ENCODE results near the gene KRT71. TPM values are rescaled to one million over a fixed set of nuclear protein-coding genes. Genes with fewer than 3 reads are reported as not detected.
A peak's percentile ranks its signal among the peaks of the same experiment; 100 is the strongest.

The KRT71 gene
- total and polyA plus RNA-seq, 2 of the 8 experiments (the other 6 are each of a cell fraction or from before 2014, with no cell fraction given), result not detected

DNA sequence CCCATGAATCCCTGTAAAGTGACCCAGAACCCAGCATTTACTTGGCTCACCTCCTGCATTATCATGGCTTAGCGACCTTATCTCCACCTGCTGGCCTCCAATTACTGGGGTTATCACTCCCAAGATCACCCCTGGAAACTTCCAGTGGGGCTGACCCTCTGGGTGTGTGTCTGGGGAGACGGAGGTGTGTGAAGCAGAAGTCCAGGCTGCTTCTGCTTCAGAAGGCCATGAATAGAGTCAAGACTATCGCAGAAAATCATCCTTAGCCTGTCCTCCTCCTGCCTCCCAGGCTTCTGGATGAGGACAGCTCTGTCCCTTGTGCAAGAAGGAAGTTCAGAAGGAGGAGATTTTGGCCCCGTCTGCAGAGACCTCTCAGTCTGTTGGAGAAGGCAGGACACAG, 48.7 kb upstream of the KRT71 start:
- Histone ChIP-seq H3K79me1 (ENCODE audit: low read depth, low read length) (no peaks in the 10 kb centered on the region), H3K4ac (replicated peaks; ENCODE audit: insufficient read length, low read depth, low read length) (no peak overlapping the region), H3K18ac (ENCODE audit: extremely low read depth, low read length) (no peak overlapping the region), H3K4me2 (ENCODE audit: insufficient read depth in 1 of 2, low read depth in 2 of 2, low read length in 2 of 2) (peak overlapping the region; percentile 35 to 38; a peak in 2 of 4 replicates), H2BK20ac (ENCODE audit: low read length) (no peak overlapping the region), H2AK5ac (ENCODE audit: low read depth, low read length) (no peak overlapping the region), H4K20me1 (replicated peaks in 1 of 2; ENCODE audit: control insufficient read depth in 1 of 2, insufficient read depth in 2 of 2, low read length in 2 of 2) (no peaks in the 10 kb centered on the region), H3K14ac (ENCODE audit: insufficient read length) (no peak overlapping the region), H3K56ac (replicated peaks; ENCODE audit: insufficient read length, low read depth, low read length) (no peak overlapping the region), H3K27ac (ENCODE audit: low read depth, low read length) (no peak overlapping the region), H3K9ac (replicated peaks in 1 of 4; ENCODE audit: extremely low read depth in 1 of 4, low read depth in 3 of 4, low read length in 3 of 4) (no peak overlapping the region), H2BK15ac (ENCODE audit: low read length) (no peak overlapping the region), H4K91ac (replicated peaks; ENCODE audit: insufficient read length, low read length) (no peak overlapping the region), H4K5ac (ENCODE audit: insufficient read length, low read depth, low read length) (no peak overlapping the region), H3K9me3 (ENCODE audit: insufficient read depth in 2 of 2, low read depth in 1 of 2, low read length in 1 of 2) (no peaks in the 10 kb centered on the region; a peak in 2 of 4 replicates), H3K4me3 (ENCODE audit: extremely low read depth in 1 of 4, insufficient read depth in 2 of 4, low read depth in 3 of 4, low read length in 4 of 4) (peak overlapping the region in 1 of 4 experiments; percentile 36; a peak in 3 of 8 replicates), H2BK120ac (replicated peaks; ENCODE audit: low read depth, low read length) (no peak overlapping the region), H3K36me3 (ENCODE audit: control insufficient read depth in 2 of 4, insufficient read depth in 4 of 4, low read length in 3 of 4) (no peaks in the 10 kb centered on the region), H3K27me3 (replicated peaks in 1 of 4; ENCODE audit: control insufficient read depth in 3 of 4, extremely low read depth in 1 of 4, insufficient read depth in 3 of 4, low read length in 3 of 4) (peaks cover 0 to 6% (median under 1%) of the 10 kb centered on the region in 4 experiments; a peak in 5 of 7 replicates), H3K23me2 (ENCODE audit: low read depth, low read length) (no peaks in the 10 kb centered on the region; the same call in 1 of the 2 replicates), H4K8ac (ENCODE audit: extremely low read depth, insufficient read depth, low read length) (no peak overlapping the region), H3K79me2 (ENCODE audit: control insufficient read depth in 1 of 2, insufficient read depth in 2 of 2, low read length in 2 of 2) (no peaks in the 10 kb centered on the region), H3K23ac (ENCODE audit: insufficient read length) (no peak overlapping the region), H3K4me1 (replicated peaks in 1 of 4; ENCODE audit: control insufficient read depth in 3 of 4, insufficient read depth in 4 of 4, low read length in 3 of 4) (no peaks in the 10 kb centered on the region), H2BK5ac (ENCODE audit: low read depth, low read length) (no peak overlapping the region), H2AFZ (ENCODE audit: low read length) (0 out of 2 replicates have a peak overlapping the region, but pooled peaks have one; percentile 12), H2BK12ac (ENCODE audit: low read depth, low read length) (no peak overlapping the region)
- peak in 1 of 2 experiments; percentile 31 for DNase-seq (ENCODE audit: low read depth in 1 of 2, low spot score in 2 of 2)
- 83% methylated on average over 4 of the region's 4 CpGs; no CpG with 5 or more reads in 1 of the 2 experiments for WGBS, 2 experiments (ENCODE audit: extremely low coverage in 1 of 2, insufficient coverage in 1 of 2, insufficient read length in 1 of 2, insufficient replicate concordance in 2 of 2, low coverage in 1 of 2, low lambda C conversion rate in 2 of 2, missing lambda C conversion rate in 1 of 2)
- FAIRE-seq, result no peak
- CTCF ChIA-PET (ENCODE audit: partially characterized antibody), result interaction anchor here (0.6 to 1.7 kb wide), 5 partner anchors 9 to 264 kb away, joined by 3 to 5 read pairs (median 3); no protein-coding TSS in a partner anchor
- POLR2A ChIA-PET (ENCODE audit: partially characterized antibody), result no interaction called here
- TF ChIP-seq RXRA (IDR thresholded peaks at IDR 0.05; ENCODE audit: insufficient read depth, low read depth, low read length) (no peak), SP1 (IDR thresholded peaks at IDR 0.05; ENCODE audit: low read depth, low read length) (no peak), JUN (IDR thresholded peaks at IDR 0.05; ENCODE audit: low read depth, low read length) (no peak), CTBP2 (IDR thresholded peaks at IDR 0.05; ENCODE audit: borderline replicate concordance, insufficient read depth, insufficient read length, low read length) (no peak), ZNF274 (IDR thresholded peaks at IDR 0.05; ENCODE audit: borderline replicate concordance, extremely low read depth, low read length) (no peak), MAFK (IDR thresholded peaks at IDR 0.05; ENCODE audit: low read depth, low read length) (no peak), RBBP5 (IDR thresholded peaks at IDR 0.05; ENCODE audit: borderline replicate concordance, low read depth, low read length) (no peak), SIN3A (conservative IDR thresholded peaks at IDR 0.05 in 1 of 2, IDR thresholded peaks at IDR 0.05 in 1 of 2; ENCODE audit: low read depth in 1 of 2, low read length in 2 of 2) (no peak), GTF2F1 (IDR thresholded peaks at IDR 0.05; ENCODE audit: borderline replicate concordance, low read depth, low read length) (no peak), SP2 (IDR thresholded peaks at IDR 0.05; ENCODE audit: low read length) (no peak), SUZ12 (IDR thresholded peaks at IDR 0.05; ENCODE audit: low read length) (no peak)
- TF ChIP-seq, protein P1, sequence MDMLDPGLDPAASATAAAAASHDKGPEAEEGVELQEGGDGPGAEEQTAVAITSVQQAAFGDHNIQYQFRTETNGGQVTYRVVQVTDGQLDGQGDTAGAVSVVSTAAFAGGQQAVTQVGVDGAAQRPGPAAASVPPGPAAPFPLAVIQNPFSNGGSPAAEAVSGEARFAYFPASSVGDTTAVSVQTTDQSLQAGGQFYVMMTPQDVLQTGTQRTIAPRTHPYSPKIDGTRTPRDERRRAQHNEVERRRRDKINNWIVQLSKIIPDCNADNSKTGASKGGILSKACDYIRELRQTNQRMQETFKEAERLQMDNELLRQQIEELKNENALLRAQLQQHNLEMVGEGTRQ (IDR thresholded peaks at IDR 0.05; ENCODE audit: low read length), result no peak

Measured in H1 (cell line).